NK-92 treated with Interleukin-12 subunit alpha and Interleukin-12 subunit beta, amount 100 ng/mL, for 24 hours (cell line): ENCODE data around the gene IL16.

Experiments used
- DNase-seq: peaks from one replicate; lab custom pipeline; 2025; lab: John Stamatoyannopoulos, UW

IL16 gene

GRCh38 chr15:81257435-81257834, 60.8 kb downstream of the IL16 start:
- no peak for DNase-seq

GRCh38 chr15:81258455-81258854, 61.8 kb downstream of the IL16 start:
- no peak for DNase-seq

GRCh38 chr15:81259760-81260298, 63.1 kb downstream of the IL16 start:
- DNase-seq = no peak

GRCh38 chr15:81261172-81261811, 64.6 kb downstream of the IL16 start:
- no peak for DNase-seq

- DNase-seq = no peak
Observed at GRCh38 chr15:81263477-81263876, 66.8 kb downstream of the IL16 start.

- no peak for DNase-seq
Observed at GRCh38 chr15:81264072-81264857, 67.6 kb downstream of the IL16 start.

- DNase-seq = no peak
Observed at GRCh38 chr15:81265256-81265943, 68.7 kb downstream of the IL16 start.

GRCh38 chr15:81265944-81266775, 69.5 kb downstream of the IL16 start:
- peak; percentile 74 for DNase-seq

- no peak for DNase-seq
Observed at GRCh38 chr15:81268340-81268739, 71.7 kb downstream of the IL16 start.

- DNase-seq = no peak
Observed at GRCh38 chr15:81268881-81269601, 72.4 kb downstream of the IL16 start.

- DNase-seq = no peak
Observed at GRCh38 chr15:81270188-81270587, 73.5 kb downstream of the IL16 start.

- no peak for DNase-seq
Observed at GRCh38 chr15:81270781-81271491, 74.3 kb downstream of the IL16 start.

- no peak for DNase-seq
Observed at GRCh38 chr15:81271761-81272644, 75.3 kb downstream of the IL16 start.

GRCh38 chr15:81273200-81273599, 76.5 kb downstream of the IL16 start:
- DNase-seq = no peak

- DNase-seq = no peak
Observed at GRCh38 chr15:81273855-81274254, 77.2 kb downstream of the IL16 start.

- DNase-seq = no peak
Observed at GRCh38 chr15:81274255-81274654, 77.6 kb downstream of the IL16 start.

GRCh38 chr15:81274931-81275707, 78.4 kb downstream of the IL16 start:
- peak; percentile 60 for DNase-seq

GRCh38 chr15:81275711-81276392, 79.2 kb downstream of the IL16 start:
- no peak for DNase-seq
